Activated CD4-positive, alpha-beta T cell treated with anti-CD3 and anti-CD28 coated beads, Interleukin-2, amount 10 ng/mL, durations not matched to agents 24 days and 14 days (primary cell): Measurements from ENCODE around the gene ALDH1A1. TPM values are rescaled to one million over a fixed set of nuclear protein-coding genes. Genes with fewer than 3 reads are reported as not detected.
"Not testable (repeated sequence)": the region's sequence is repeated elsewhere in the genome, so short reads cannot be mapped to it uniquely, and the experiment has no call there.

Source experiments
- DNase-seq: peaks from one replicate; pipeline ENCODE4 v3.0.0; 2022
- H3K27ac Mint-ChIP-seq: one replicate; pipeline ENCODE4 v1.8.0; 2022; ENCODE audit warnings: mild to moderate bottlenecking, mixed read lengths
- H3K27me3 Mint-ChIP-seq: one replicate; pipeline ENCODE4 v1.8.0; 2022; ENCODE audit warnings: mixed read lengths
- H3K36me3 Mint-ChIP-seq: one replicate; pipeline ENCODE4 v1.8.0; 2022; ENCODE audit warnings: low read depth, mild to moderate bottlenecking, mixed read lengths
- H3K4me1 Mint-ChIP-seq: one replicate; pipeline ENCODE4 v1.8.0; 2021; ENCODE audit warnings: mixed read lengths
- H3K4me3 Mint-ChIP-seq: one replicate; pipeline ENCODE4 v1.8.0; 2022; ENCODE audit warnings: mild to moderate bottlenecking, moderate library complexity, mixed read lengths
- H3K9me3 Mint-ChIP-seq: one replicate; pipeline ENCODE4 v1.8.0; 2021; ENCODE audit warnings: mixed read lengths
- intact Hi-C: fragments of 100-400 bp; cut with micrococcal nuclease; formaldehyde crosslinking; loops from one replicate; pipeline ENCODE4 v1.15.1; 2023
- total RNA-seq: library from RNA; stranded (reverse); gene quantifications from 2 replicates; pipeline ENCODE4 v1.2.3, GENCODE V29; 2022

The ALDH1A1 gene
- total RNA-seq, 1 donor from 2014 or later = not detected

- Mint-ChIP-seq H3K27ac (no peak overlapping the region), H3K27me3 (peaks cover 13% of the 10 kb centered on the region), H3K36me3 (no peaks in the 10 kb centered on the region), H3K4me1 (no peaks in the 10 kb centered on the region), H3K9me3 (no peaks in the 10 kb centered on the region), H3K4me3 (no peak overlapping the region)
- DNase-seq = no peak
- intact Hi-C loops = no loop called here
Measured at GRCh38 chr9:72945391-72945790, 7.5 kb downstream of the ALDH1A1 start.

- intact Hi-C loops = no loop called here
- Mint-ChIP-seq H3K27ac (no peak overlapping the region), H3K4me3 (no peak overlapping the region), H3K9me3 (no peaks in the 10 kb centered on the region), H3K36me3 (no peaks in the 10 kb centered on the region), H3K4me1 (no peaks in the 10 kb centered on the region), H3K27me3 (peaks cover 10% of the 10 kb centered on the region)
- DNase-seq = no peak
Measured at GRCh38 chr9:72943844-72944462, 8.9 kb downstream of the ALDH1A1 start.

- intact Hi-C loops = no loop called here
- DNase-seq = no peak
- no peak overlapping the region for H3K4me3 Mint-ChIP-seq
- peaks cover 8% of the 10 kb centered on the region for H3K27me3 Mint-ChIP-seq
- H3K4me1 Mint-ChIP-seq = no peaks in the 10 kb centered on the region
- H3K9me3 Mint-ChIP-seq = no peaks in the 10 kb centered on the region
- H3K27ac Mint-ChIP-seq = no peak overlapping the region
- H3K36me3 Mint-ChIP-seq = no peaks in the 10 kb centered on the region
Measured at GRCh38 chr9:72942451-72942850, 10.4 kb downstream of the ALDH1A1 start.

DNA sequence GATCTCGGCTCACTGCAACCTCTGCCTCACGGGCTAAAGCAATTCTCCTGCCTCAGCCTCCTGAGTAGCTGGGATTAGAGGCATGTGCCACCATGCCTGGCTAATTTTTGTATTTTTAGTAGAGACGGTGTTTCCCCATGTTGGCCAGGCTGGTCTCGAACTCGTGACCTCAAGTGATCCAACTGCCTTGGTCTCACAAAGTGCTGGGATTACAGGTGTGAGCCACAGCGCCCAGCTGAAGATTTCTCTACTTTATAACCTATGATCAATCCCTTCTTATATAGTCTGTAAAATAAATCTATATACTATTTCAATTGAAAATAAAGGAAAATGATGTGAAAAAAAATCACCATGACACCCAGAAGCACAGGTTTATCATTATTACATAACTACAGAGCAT lies 13.3 kb downstream of the ALDH1A1 start:
- H3K36me3 Mint-ChIP-seq, H3K4me1 Mint-ChIP-seq, H3K9me3 Mint-ChIP-seq, intact Hi-C loops, H3K4me3 Mint-ChIP-seq, H3K27ac Mint-ChIP-seq, DNase-seq, H3K27me3 Mint-ChIP-seq: not testable (repeated sequence)

DNA sequence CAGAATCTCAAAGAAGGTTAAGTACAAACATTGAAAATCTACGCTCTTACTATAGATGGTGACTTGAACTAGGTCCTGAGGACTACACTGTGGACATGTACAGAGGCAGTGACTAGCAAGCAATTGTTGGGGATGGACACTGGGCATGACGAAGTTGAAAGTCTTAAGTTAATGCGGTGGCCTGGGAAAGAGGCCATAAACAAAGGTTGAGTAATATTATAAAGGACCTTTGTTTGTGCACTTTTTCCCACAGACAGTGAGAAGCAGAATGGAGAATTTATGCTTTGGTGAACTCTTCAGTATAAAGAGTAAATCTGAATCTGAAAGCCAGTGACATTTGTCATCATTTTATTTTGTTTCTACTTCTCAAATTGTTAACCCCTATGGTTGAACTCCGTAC lies 15.3 kb downstream of the ALDH1A1 start:
- H3K4me3 Mint-ChIP-seq = no peak overlapping the region
- H3K27me3 Mint-ChIP-seq = peaks cover 8% of the 10 kb centered on the region
- no peaks in the 10 kb centered on the region for H3K36me3 Mint-ChIP-seq
- intact Hi-C loops = no loop called here
- no peak overlapping the region for H3K27ac Mint-ChIP-seq
- H3K9me3 Mint-ChIP-seq = no peaks in the 10 kb centered on the region
- DNase-seq = no peak
- no peaks in the 10 kb centered on the region for H3K4me1 Mint-ChIP-seq

DNA sequence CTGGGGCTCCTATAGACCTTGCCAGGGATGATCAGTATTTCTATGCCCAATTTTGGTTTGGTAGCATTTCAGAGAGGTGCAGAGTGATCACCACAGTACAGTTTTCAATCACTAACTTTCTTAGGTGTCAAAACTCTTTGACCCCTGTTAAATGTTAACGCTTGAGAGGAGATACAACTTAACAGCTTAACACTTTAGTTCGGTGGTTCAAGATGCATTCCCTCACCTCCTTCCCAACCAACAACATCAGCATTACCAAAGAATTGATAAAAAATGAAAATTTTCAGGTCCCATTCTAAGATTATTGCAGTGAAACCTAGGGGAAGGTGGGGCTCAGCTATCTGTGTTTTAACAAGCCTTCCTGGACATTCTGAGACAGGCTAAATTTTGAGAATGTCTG lies 16.2 kb downstream of the ALDH1A1 start:
- no peaks in the 10 kb centered on the region for H3K36me3 Mint-ChIP-seq
- peaks cover 4% of the 10 kb centered on the region for H3K27me3 Mint-ChIP-seq
- no peaks in the 10 kb centered on the region for H3K4me1 Mint-ChIP-seq
- no peak for DNase-seq
- H3K27ac Mint-ChIP-seq = no peak overlapping the region
- no peak overlapping the region for H3K4me3 Mint-ChIP-seq
- H3K9me3 Mint-ChIP-seq = no peaks in the 10 kb centered on the region
- intact Hi-C loops = no loop called here

GRCh38 chr9:72936266-72936665 lies 16.6 kb downstream of the ALDH1A1 start:
- Mint-ChIP-seq H3K9me3 (no peaks in the 10 kb centered on the region), H3K36me3 (no peaks in the 10 kb centered on the region), H3K4me3 (no peak overlapping the region), H3K27me3 (peaks cover 4% of the 10 kb centered on the region), H3K4me1 (no peaks in the 10 kb centered on the region), H3K27ac (no peak overlapping the region)
- intact Hi-C loops = no loop called here
- DNase-seq = no peak

DNA sequence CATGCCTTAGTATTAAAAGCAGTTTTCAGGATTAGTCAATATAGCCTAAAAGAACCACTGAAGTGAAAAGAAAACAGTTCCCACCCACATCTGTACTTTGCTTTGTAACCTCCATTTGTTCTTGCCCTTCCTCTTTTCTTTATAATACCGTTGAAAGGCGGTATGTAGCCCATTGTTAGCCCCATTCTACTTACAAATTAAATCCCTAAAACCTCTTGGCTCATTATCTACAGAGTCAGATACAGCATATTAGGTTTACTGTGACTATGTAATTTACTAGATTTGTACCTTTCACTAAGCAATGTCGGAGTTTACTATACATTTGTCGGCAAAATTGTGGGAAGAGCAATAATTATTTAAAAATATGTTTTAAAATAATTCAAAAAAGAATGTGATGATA lies 17.3 kb downstream of the ALDH1A1 start:
- intact Hi-C loops = no loop called here
- no peaks in the 10 kb centered on the region for H3K9me3 Mint-ChIP-seq
- no peaks in the 10 kb centered on the region for H3K36me3 Mint-ChIP-seq
- H3K27me3 Mint-ChIP-seq = peaks cover 4% of the 10 kb centered on the region
- no peak for DNase-seq
- no peak overlapping the region for H3K27ac Mint-ChIP-seq
- H3K4me1 Mint-ChIP-seq = no peaks in the 10 kb centered on the region
- H3K4me3 Mint-ChIP-seq = no peak overlapping the region

DNA sequence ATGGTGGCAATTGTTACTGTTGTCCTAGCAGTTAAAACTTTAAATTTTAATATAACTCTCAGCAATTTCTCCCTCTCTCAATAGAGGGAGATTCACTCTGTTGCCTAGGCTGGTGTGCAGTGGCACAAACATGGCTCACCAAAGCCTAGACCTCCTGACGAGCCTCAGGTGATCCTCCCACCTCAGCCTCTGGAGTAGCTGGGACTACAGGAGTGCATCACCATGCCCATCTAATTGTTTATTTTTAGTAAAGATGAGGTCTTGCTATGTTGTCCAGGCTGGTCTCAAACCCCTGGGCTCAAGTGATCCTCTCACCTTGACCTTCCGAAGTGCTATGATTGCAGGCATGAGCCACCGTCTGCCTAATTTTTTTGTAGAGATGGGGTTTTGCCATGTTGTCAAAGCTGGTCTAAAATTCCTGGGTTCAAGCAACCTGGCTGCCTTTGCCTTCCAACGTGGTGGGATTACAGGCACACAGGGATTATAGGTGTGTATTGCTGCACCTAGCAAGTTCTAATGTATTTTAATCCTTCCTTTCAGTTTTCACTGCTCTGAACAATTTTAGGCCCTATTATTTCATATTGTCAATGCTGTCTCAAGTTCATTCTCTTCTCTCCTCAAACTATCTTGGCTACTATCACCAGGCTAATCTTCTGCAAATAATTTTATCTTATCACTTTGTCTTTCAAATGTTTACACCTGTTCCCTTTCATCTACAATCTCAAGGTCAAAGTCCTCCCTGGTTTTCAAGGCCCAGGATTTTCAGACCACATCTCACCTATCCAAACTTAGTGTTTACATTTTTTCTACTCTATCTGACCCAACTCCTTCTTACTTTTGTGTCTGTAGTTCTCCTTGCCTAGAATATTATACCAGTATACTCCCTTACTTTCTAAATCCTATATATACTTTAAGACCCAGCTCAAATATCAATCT lies 18.9 kb downstream of the ALDH1A1 start:
- Mint-ChIP-seq H3K4me3 (no peak overlapping the region), H3K27ac (no peak overlapping the region), H3K36me3 (no peaks in the 10 kb centered on the region), H3K27me3 (peaks cover 4% of the 10 kb centered on the region), H3K4me1 (no peaks in the 10 kb centered on the region), H3K9me3 (no peaks in the 10 kb centered on the region)
- DNase-seq = no peak
- intact Hi-C loops = no loop called here

- intact Hi-C loops = no loop called here
- DNase-seq = no peak
- Mint-ChIP-seq H3K27ac (no peak overlapping the region), H3K36me3 (no peaks in the 10 kb centered on the region), H3K9me3 (no peaks in the 10 kb centered on the region), H3K4me3 (no peak overlapping the region), H3K4me1 (no peaks in the 10 kb centered on the region), H3K27me3 (peaks cover 4% of the 10 kb centered on the region)
Measured at GRCh38 chr9:72932619-72933018, 20.2 kb downstream of the ALDH1A1 start.

DNA sequence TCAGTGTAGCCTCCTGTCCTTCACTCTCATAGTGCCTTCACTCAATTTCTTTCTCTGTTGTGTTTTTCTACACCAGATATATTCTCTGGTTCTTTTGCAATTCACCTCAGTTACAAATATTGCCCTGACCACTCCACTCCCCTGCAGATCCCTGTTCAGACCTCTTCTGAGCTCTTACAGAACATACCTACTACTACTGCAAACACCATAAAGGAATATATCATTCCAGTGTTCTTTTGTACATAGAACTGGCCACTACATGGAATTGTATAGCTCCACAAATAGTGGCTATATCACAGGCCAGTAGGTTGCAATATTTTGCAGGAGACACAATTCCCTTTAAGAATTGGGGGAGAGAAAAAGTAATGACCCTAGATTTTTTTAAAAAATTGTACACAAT lies 21.0 kb downstream of the ALDH1A1 start:
- Mint-ChIP-seq H3K4me3 (no peak overlapping the region), H3K36me3 (no peaks in the 10 kb centered on the region), H3K9me3 (no peaks in the 10 kb centered on the region), H3K4me1 (no peaks in the 10 kb centered on the region), H3K27ac (no peak overlapping the region), H3K27me3 (peaks cover 2% of the 10 kb centered on the region)
- intact Hi-C loops = no loop called here
- no peak for DNase-seq

- Mint-ChIP-seq H3K27me3 (peaks cover 2% of the 10 kb centered on the region), H3K4me1 (no peaks in the 10 kb centered on the region), H3K36me3 (no peaks in the 10 kb centered on the region), H3K27ac (no peak overlapping the region), H3K9me3 (no peaks in the 10 kb centered on the region), H3K4me3 (no peak overlapping the region)
- DNase-seq = no peak
- intact Hi-C loops = no loop called here
Measured at GRCh38 chr9:72931437-72931836, 21.4 kb downstream of the ALDH1A1 start.

GRCh38 chr9:72930828-72931227 lies 22.0 kb downstream of the ALDH1A1 start:
- H3K4me3 Mint-ChIP-seq = no peak overlapping the region
- H3K36me3 Mint-ChIP-seq = no peaks in the 10 kb centered on the region
- peaks cover 2% of the 10 kb centered on the region for H3K27me3 Mint-ChIP-seq
- intact Hi-C loops = no loop called here
- H3K4me1 Mint-ChIP-seq = no peaks in the 10 kb centered on the region
- no peaks in the 10 kb centered on the region for H3K9me3 Mint-ChIP-seq
- no peak for DNase-seq
- H3K27ac Mint-ChIP-seq = no peak overlapping the region

GRCh38 chr9:72929542-72929941 lies 23.3 kb downstream of the ALDH1A1 start:
- no peak overlapping the region for H3K4me3 Mint-ChIP-seq
- no peaks in the 10 kb centered on the region for H3K36me3 Mint-ChIP-seq
- no peaks in the 10 kb centered on the region for H3K9me3 Mint-ChIP-seq
- peaks cover 2% of the 10 kb centered on the region for H3K27me3 Mint-ChIP-seq
- no peak overlapping the region for H3K27ac Mint-ChIP-seq
- intact Hi-C loops = no loop called here
- DNase-seq = no peak
- no peaks in the 10 kb centered on the region for H3K4me1 Mint-ChIP-seq
